OCI-LY7 (cell line): ENCODE measurements around the gene RAB1B.
A peak's percentile ranks its signal among the peaks of the same experiment; 100 is the strongest.

ENCODE experiments used
- CTCF ChIP-seq: fragments of 200-600 bp; sonication (generic); conservative IDR thresholded peaks from 2 replicates; pipeline ENCODE4 v1.5.1; 2014; ENCODE audit warnings: mild to moderate bottlenecking, antibody characterized with exemption, low read length, moderate library complexity, mixed read lengths
- EZH2phosphoT487 ChIP-seq: fragments of 200-600 bp; sonication (generic); IDR thresholded peaks from 2 replicates; pipeline ENCODE4 v1.6.1; 2018; ENCODE audit warnings: low read depth, borderline replicate concordance, mild to moderate bottlenecking, mixed run types, antibody characterized with exemption, low read length, moderate library complexity, mixed read lengths

DNA sequence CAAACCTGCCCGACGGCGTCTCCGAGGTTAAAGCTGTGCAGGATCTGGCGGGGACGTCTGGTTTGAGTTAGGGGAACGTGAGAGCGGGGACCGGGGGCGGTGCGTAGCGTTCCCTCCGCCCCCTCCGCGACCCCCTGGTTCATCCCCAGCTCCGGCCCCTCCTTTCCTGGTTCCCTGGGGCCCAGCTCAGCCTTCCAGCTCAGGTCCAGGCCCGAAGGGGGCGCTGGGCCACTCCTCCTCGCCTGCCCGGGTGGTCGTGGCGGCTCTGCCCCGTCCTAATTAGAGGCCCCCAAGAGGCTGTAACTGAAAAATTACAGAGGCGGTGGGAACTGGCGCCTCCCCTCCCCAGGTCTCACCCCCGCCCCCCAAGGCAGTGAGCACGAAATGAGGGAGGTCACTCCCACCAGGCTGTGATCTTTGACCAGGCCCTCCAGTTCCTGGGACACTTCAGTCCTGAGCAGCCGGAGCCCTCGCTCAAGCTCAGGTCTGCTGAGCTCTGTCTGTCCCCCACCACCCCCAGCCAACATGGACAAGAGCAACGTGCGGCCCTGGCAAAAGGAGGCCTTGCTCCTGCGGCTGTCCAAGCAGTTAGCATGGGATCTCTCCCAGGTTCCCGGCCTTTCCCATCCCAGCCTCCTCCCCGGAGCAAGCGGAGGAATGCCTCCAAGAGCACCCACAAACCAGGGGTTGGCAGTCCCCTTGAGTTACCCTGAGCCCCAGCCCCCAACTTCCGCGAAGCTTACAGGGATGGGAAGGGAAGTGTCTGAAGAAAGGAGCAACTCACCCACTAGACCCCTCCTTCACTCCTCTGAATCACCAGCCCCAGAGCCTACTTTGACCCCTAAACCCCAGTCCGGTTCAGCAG is 45.1 kb downstream of the RAB1B start:
- peak; percentile 49 for TF ChIP-seq CTCF
- TF ChIP-seq EZH2phosphoT487, result no peak
